Measurements from ENCODE around the gene CRKL.
"Not testable (repeated sequence)": the region's sequence is repeated elsewhere in the genome, so short reads cannot be mapped to it uniquely, and the experiment has no call there.

Gene CRKL

GRCh38 chr22:20899827-20900423 is 17.3 kb upstream of the CRKL start:
- in situ Hi-C loops (cut with HindIII; ENCODE audit: low sequenced_read_pairs): no loop called here

GRCh38 chr22:20901093-20902033 is 15.8 kb upstream of the CRKL start:
- in situ Hi-C loops (cut with HindIII; ENCODE audit: low sequenced_read_pairs): not testable (repeated sequence)

- in situ Hi-C loops (cut with HindIII; ENCODE audit: low sequenced_read_pairs): no loop called here
Observed at GRCh38 chr22:20903093-20903492, 14.1 kb upstream of the CRKL start.

- in situ Hi-C loops (cut with HindIII; ENCODE audit: low sequenced_read_pairs): no loop called here
Observed at GRCh38 chr22:20904008-20904979, 12.9 kb upstream of the CRKL start.

GRCh38 chr22:20904980-20905355 is 12.2 kb upstream of the CRKL start:
- in situ Hi-C loops (cut with HindIII; ENCODE audit: low sequenced_read_pairs): no loop called here

- in situ Hi-C loops (cut with HindIII; ENCODE audit: low sequenced_read_pairs): no loop called here
Observed at GRCh38 chr22:20905415-20906386, 11.5 kb upstream of the CRKL start.

- in situ Hi-C loops (cut with HindIII; ENCODE audit: low sequenced_read_pairs): no loop called here
Observed at GRCh38 chr22:20906387-20906767, 10.8 kb upstream of the CRKL start.

GRCh38 chr22:20908717-20909116 is 8.5 kb upstream of the CRKL start:
- in situ Hi-C loops (cut with HindIII; ENCODE audit: low sequenced_read_pairs): not testable (repeated sequence)

- in situ Hi-C loops (cut with HindIII; ENCODE audit: low sequenced_read_pairs): no loop called here
Observed at GRCh38 chr22:20909543-20910303, 7.5 kb upstream of the CRKL start.

- in situ Hi-C loops (cut with HindIII; ENCODE audit: low sequenced_read_pairs): no loop called here
Observed at GRCh38 chr22:20912494-20912893, 4.7 kb upstream of the CRKL start.

GRCh38 chr22:20918663-20919218 is 1.5 kb downstream of the CRKL start:
- in situ Hi-C loops (cut with HindIII; ENCODE audit: low sequenced_read_pairs): no loop called here

- in situ Hi-C loops (cut with HindIII; ENCODE audit: low sequenced_read_pairs): no loop called here
Observed at GRCh38 chr22:20919718-20920117, 2.5 kb downstream of the CRKL start.

- in situ Hi-C loops (cut with HindIII; ENCODE audit: low sequenced_read_pairs): no loop called here
Observed at GRCh38 chr22:20920881-20921203, 3.6 kb downstream of the CRKL start.

GRCh38 chr22:20922141-20922751 is 5.0 kb downstream of the CRKL start:
- in situ Hi-C loops (cut with HindIII; ENCODE audit: low sequenced_read_pairs): no loop called here

- in situ Hi-C loops (cut with HindIII; ENCODE audit: low sequenced_read_pairs): no loop called here
Observed at GRCh38 chr22:20926243-20926642, 9.0 kb downstream of the CRKL start.

GRCh38 chr22:20927940-20928572 is 10.8 kb downstream of the CRKL start:
- in situ Hi-C loops (cut with HindIII; ENCODE audit: low sequenced_read_pairs): no loop called here

- in situ Hi-C loops (cut with HindIII; ENCODE audit: low sequenced_read_pairs): no loop called here
Observed at GRCh38 chr22:20928573-20928967, 11.4 kb downstream of the CRKL start.

- in situ Hi-C loops (cut with HindIII; ENCODE audit: low sequenced_read_pairs): no loop called here
Observed at GRCh38 chr22:20930004-20930403, 12.8 kb downstream of the CRKL start.

Measured in endothelial cell of hepatic sinusoid (primary cell).